ENCODE measurements around the gene NLK. TPM values are rescaled to one million over a fixed set of nuclear protein-coding genes. Genes with fewer than 3 reads are reported as not detected.

NLK gene
- total RNA-seq, 1 experiment from 2014 or later = 31.8 TPM

- Mint-ChIP-seq H3K9me3 (peaks cover 0 to 4% of the 10 kb centered on the region in 2 experiments; a peak in 2 of 5 replicates), H3K27ac (no peak overlapping the region; a peak in 1 of 7 replicates), H3K27me3 (ENCODE audit: low read depth) (no peaks in the 10 kb centered on the region), H3K4me1 (peaks cover 38 to 39% of the 10 kb centered on the region in 2 experiments), H3K4me3 (no peak overlapping the region), H3K36me3 (ENCODE audit: insufficient read depth in 1 of 3, low read depth in 3 of 3) (peaks cover 0 to 7% (median 0%) of the 10 kb centered on the region in 3 experiments; a peak in 5 of 7 replicates)
- Histone ChIP-seq H4K8ac (replicated peaks; ENCODE audit: insufficient read length, low read depth, low read length) (no peak overlapping the region), H3K27ac (ENCODE audit: insufficient read length, low read depth, low read length) (no peak overlapping the region), H3K9me3 (ENCODE audit: control insufficient read depth, low read depth, low read length) (no peaks in the 10 kb centered on the region), H3T11ph (ENCODE audit: low read length) (no peak overlapping the region), H2BK20ac (ENCODE audit: low read depth, low read length, poor library complexity, severe bottlenecking) (no peak overlapping the region), H4K5ac (ENCODE audit: insufficient read length, low read depth, low read length) (no peak overlapping the region), H3K27me3 (ENCODE audit: insufficient read depth, low read length) (no peaks in the 10 kb centered on the region), H3K56ac (ENCODE audit: insufficient read length, low read depth, low read length) (no peak overlapping the region), H2AK5ac (ENCODE audit: insufficient read length, low read length) (no peak overlapping the region), H4K91ac (ENCODE audit: insufficient read length, low read depth, low read length) (no peak overlapping the region), H2BK15ac (ENCODE audit: low read depth, low read length) (no peak overlapping the region), H3K4ac (ENCODE audit: low read depth, low read length) (no peak overlapping the region), H2BK5ac (ENCODE audit: insufficient read length, low read length) (no peak overlapping the region), H3K9ac (ENCODE audit: extremely low read depth, insufficient read length, low read length) (no peak overlapping the region), H2BK120ac (ENCODE audit: low read depth, low read length, poor library complexity, severe bottlenecking) (no peak overlapping the region), H3K23ac (ENCODE audit: insufficient read length, low read depth, low read length) (no peak overlapping the region), H2AFZ (ENCODE audit: low read length) (no peak overlapping the region), H3K4me1 (ENCODE audit: insufficient read depth, low read length) (peaks cover 6% of the 10 kb centered on the region; the same call in 1 of the 2 replicates), H3K14ac (ENCODE audit: insufficient read depth, low read length) (no peak overlapping the region), H3K18ac (ENCODE audit: insufficient read length, low read depth, low read length) (no peak overlapping the region), H2BK12ac (ENCODE audit: insufficient read length, low read depth, low read length) (no peak overlapping the region), H3K4me2 (ENCODE audit: insufficient read depth, insufficient read length, low read length) (no peak overlapping the region), H3K79me1 (ENCODE audit: insufficient read depth, low read depth, low read length, poor library complexity, severe bottlenecking) (no peaks in the 10 kb centered on the region), H3K79me2 (ENCODE audit: insufficient read depth, low read length) (no peaks in the 10 kb centered on the region; the same call in 1 of the 2 replicates), H4K20me1 (ENCODE audit: control insufficient read depth, insufficient read depth, insufficient read length) (no peaks in the 10 kb centered on the region), H3K23me2 (ENCODE audit: insufficient read length, low read depth, low read length, poor library complexity, severe bottlenecking) (no peaks in the 10 kb centered on the region)
- no CpG with 5 or more reads among the region's 1 CpG for WGBS (ENCODE audit: extremely low coverage, insufficient read length, low lambda C conversion rate)
- DNase-seq = no peak
- TF ChIP-seq, protein P1, sequence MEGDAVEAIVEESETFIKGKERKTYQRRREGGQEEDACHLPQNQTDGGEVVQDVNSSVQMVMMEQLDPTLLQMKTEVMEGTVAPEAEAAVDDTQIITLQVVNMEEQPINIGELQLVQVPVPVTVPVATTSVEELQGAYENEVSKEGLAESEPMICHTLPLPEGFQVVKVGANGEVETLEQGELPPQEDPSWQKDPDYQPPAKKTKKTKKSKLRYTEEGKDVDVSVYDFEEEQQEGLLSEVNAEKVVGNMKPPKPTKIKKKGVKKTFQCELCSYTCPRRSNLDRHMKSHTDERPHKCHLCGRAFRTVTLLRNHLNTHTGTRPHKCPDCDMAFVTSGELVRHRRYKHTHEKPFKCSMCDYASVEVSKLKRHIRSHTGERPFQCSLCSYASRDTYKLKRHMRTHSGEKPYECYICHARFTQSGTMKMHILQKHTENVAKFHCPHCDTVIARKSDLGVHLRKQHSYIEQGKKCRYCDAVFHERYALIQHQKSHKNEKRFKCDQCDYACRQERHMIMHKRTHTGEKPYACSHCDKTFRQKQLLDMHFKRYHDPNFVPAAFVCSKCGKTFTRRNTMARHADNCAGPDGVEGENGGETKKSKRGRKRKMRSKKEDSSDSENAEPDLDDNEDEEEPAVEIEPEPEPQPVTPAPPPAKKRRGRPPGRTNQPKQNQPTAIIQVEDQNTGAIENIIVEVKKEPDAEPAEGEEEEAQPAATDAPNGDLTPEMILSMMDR (conservative IDR thresholded peaks at IDR 0.05) = no peak
Measured at GRCh38 chr17:28110184-28110583, 67.7 kb downstream of the NLK start.

Data from H9 (cell line).